Stomach (tissue), 9 donors: ENCODE data around the gene MANEAL. TPM values are rescaled to one million over a fixed set of nuclear protein-coding genes. Genes with fewer than 3 reads are reported as not detected.
A peak's percentile ranks its signal among the peaks of the same experiment; 100 is the strongest.

Experiments
- DNase-seq, 2 donors: peaks; one replicate each; pipeline versions ENCODE4 v3.0.0 to v3.0.0-alpha.2; 2013 to 2019
- H3K27ac ChIP-seq, 5 donors: fragments of 200-600 bp in 4 of 5; sonication (generic) in 4 of 5; one replicate each; pipeline ENCODE4 v1.5.1; 2013 to 2019; ENCODE audit warnings: mild to moderate bottlenecking in 1 of 5, moderate library complexity in 1 of 5
- H3K27me3 ChIP-seq, 3 donors: fragments of 200-600 bp; sonication (generic); one replicate each; pipeline ENCODE4 v1.5.1; 2017 to 2019; ENCODE audit warnings: mixed run types in 1 of 3
- H3K36me3 ChIP-seq, 4 donors: fragments of 200-600 bp; sonication (generic); 1 replicate in 3 of 4; 2 replicates in 1 of 4; pipeline ENCODE4 v1.5.1; 2016 to 2019
- H3K4me1 ChIP-seq, 4 donors: fragments of 200-600 bp; sonication (generic); one replicate each; pipeline ENCODE4 v1.5.1; 2016 to 2019
- H3K4me3 ChIP-seq, 4 donors: fragments of 200-600 bp; sonication (generic) in 3 of 4; one replicate each; pipeline ENCODE4 v1.5.1; 2016 to 2019; ENCODE audit warnings: mild to moderate bottlenecking in 1 of 4
- H3K9me3 ChIP-seq, 4 donors: fragments of 200-600 bp; sonication (generic); one replicate each; pipeline ENCODE4 v1.5.1; 2016 to 2019
- CTCF ChIP-seq, 7 experiments: fragments of 450-650 bp in 4 of 7; fragments of 200-600 bp in 3 of 7; sonication (generic) in 3 of 7; IDR thresholded peaks; one replicate each; pipeline ENCODE4 v1.5.1; 2016 to 2019; ENCODE audit warnings: antibody characterized with exemption in 7 of 7, control low read depth in 2 of 7, mild to moderate bottlenecking in 1 of 7
- EP300 ChIP-seq: sonication (generic); formaldehyde crosslinking; IDR thresholded peaks from one replicate; pipeline ENCODE4 v1.6.1; 2017; ENCODE audit warnings: antibody characterized with exemption
- POLR2A ChIP-seq, 4 donors: fragments of 450-650 bp; IDR thresholded peaks; one replicate each; pipeline ENCODE4 v1.6.1; 2016; ENCODE audit warnings: antibody characterized with exemption in 4 of 4, control low read depth in 2 of 4, mild to moderate bottlenecking in 1 of 4, moderate library complexity in 1 of 4
- POLR2AphosphoS5 ChIP-seq, 3 donors: sonication (generic); formaldehyde crosslinking; IDR thresholded peaks; one replicate each; pipeline ENCODE4 v1.6.1; 2016; ENCODE audit warnings: antibody characterized with exemption in 3 of 3
- WGBS, 5 donors: extraction: QIAGEN DNeasy Blood & Tissue Kit in 3 of 5; methylation state at CpG; one replicate each; pipeline versions ENCODE4 v1.1.5 to v1.1.7; 2013 to 2018; 5-methylcytosine and 5-hydroxymethylcytosine counted together
- intact Hi-C: fragments of 100-400 bp; cut with DNase I; formaldehyde crosslinking; loops from one replicate; pipeline ENCODE4 v1.15.1; 2023; ENCODE audit warnings: low total_unique reads
- polyA plus RNA-seq, 3 donors: library from polyadenylated mRNA; stranded (reverse); fragments of 200-250 nt; gene quantifications; one replicate each; pipeline ENCODE4 v1.2.3, GENCODE V29; 2013
- total RNA-seq, 5 donors: library from RNA; depleted of rRNA; stranded (reverse); fragments of >200 nt; gene quantifications; one replicate each; pipeline versions ENCODE4 v1.1.0 to v1.2.3, GENCODE V29; 2014 to 2016
- donor health status: healthy with polysubstance abuse.
- donor health status: Bipolar disorder and iron deficiency.
- donor health status: healthy.

MANEAL gene
- total and polyA plus RNA-seq, 8 donors, result 1.4 to 5.8 (median 2.2) TPM; not detected in 1

DNA sequence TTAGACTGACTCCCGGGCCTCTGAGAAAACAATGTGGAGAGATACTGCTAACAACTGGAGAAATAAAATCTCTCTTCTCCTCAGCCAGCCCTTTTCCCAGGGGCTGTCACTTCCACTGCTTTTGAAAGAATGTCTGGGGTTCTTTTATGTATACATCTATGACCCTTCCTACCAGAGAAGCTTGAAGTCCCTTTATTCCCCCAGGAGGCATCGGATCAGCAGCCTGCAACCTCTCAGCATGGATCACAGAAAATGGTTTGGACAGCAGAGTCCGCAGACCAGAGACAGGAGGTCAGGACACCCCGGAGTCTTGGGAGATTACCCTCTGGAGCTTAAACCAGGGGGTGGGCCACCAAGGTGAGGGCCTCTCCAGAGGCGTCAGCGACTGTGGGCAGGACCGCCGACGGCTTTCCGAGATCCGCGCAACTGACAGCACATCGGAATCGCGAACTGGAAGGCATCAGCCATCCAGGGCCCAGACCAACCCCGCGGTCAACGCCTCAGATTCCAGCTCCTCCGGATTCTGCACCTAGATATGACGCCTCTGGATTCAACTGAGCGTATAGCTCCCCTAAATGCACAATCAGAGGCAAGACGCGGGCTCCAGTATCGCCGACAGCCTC lies 29.7 kb upstream of the MANEAL start:
- TF ChIP-seq POLR2AphosphoS5 (IDR thresholded peaks at IDR 0.05) (no peak), EP300 (no peak), CTCF (IDR thresholded peaks at IDR 0.05) (no peak), POLR2A (IDR thresholded peaks at IDR 0.05) (no peak)
- Histone ChIP-seq H3K9me3 (peaks cover 0 to 8% (median 0%) of the 10 kb centered on the region in 4 donors), H3K4me3 (no peak overlapping the region), H3K27ac (no peak overlapping the region), H3K36me3 (no peaks in the 10 kb centered on the region), H3K27me3 (peaks cover 28 to 100% (median 63%) of the 10 kb centered on the region in 3 donors), H3K4me1 (peaks cover 0 to 11% (median 8%) of the 10 kb centered on the region in 4 donors)
- intact Hi-C loops, result no loop called here
- no peak for DNase-seq
- 20 to 33% (median 30%) methylated on average over 14 to 25 of the region's 25 CpGs for WGBS, 5 donors

- no peaks in the 10 kb centered on the region for H3K36me3 ChIP-seq
- TF ChIP-seq EP300, result no peak
- TF ChIP-seq POLR2AphosphoS5 (IDR thresholded peaks at IDR 0.05), result no peak
- no peak for TF ChIP-seq CTCF (IDR thresholded peaks at IDR 0.05)
- TF ChIP-seq POLR2A (IDR thresholded peaks at IDR 0.05), result no peak
- intact Hi-C loops, result no loop called here
- WGBS, 5 donors, result 8 to 12% (median 10%) methylated on average over 26 to 29 of the region's 29 CpGs
- DNase-seq, result peak in 1 of 2 donors; percentile 84
- peaks cover 0 to 11% (median 8%) of the 10 kb centered on the region in 4 donors for H3K4me1 ChIP-seq
- H3K27ac ChIP-seq, result no peak overlapping the region
- H3K9me3 ChIP-seq, result peaks cover 0 to 8% (median 0%) of the 10 kb centered on the region in 4 donors
- H3K27me3 ChIP-seq, result peaks cover 28 to 100% (median 62%) of the 10 kb centered on the region in 3 donors
- no peak overlapping the region for H3K4me3 ChIP-seq
Measured at GRCh38 chr1:37764414-37764825, 29.2 kb upstream of the MANEAL start.

GRCh38 chr1:37764888-37765441 lies 28.7 kb upstream of the MANEAL start, which contains the start of gene EPHA10:
Gene EPHA10 (minus strand): TSS chr1:37765120. CDS start chr1:37765066, 54 bp downstream.
- WGBS, 5 donors, result 5 to 8% (median 7%) methylated on average over 19 to 33 of the region's 33 CpGs
- intact Hi-C loops, result no loop called here
- peak in 1 of 2 donors; percentile 59 for DNase-seq
- H3K36me3 ChIP-seq, result no peaks in the 10 kb centered on the region
- H3K9me3 ChIP-seq, result peaks cover 0 to 8% (median 0%) of the 10 kb centered on the region in 4 donors
- peaks cover 0 to 11% (median 8%) of the 10 kb centered on the region in 4 donors for H3K4me1 ChIP-seq
- TF ChIP-seq EP300, result no peak
- TF ChIP-seq CTCF (IDR thresholded peaks at IDR 0.05), result no peak
- no peak for TF ChIP-seq POLR2AphosphoS5 (IDR thresholded peaks at IDR 0.05)
- no peak for TF ChIP-seq POLR2A (IDR thresholded peaks at IDR 0.05)
- peak within 1 kb of the TSS in 1 of 4 donors; percentile 13 for H3K4me3 ChIP-seq
- peaks cover 28 to 100% (median 62%) of the 10 kb centered on the region in 3 donors for H3K27me3 ChIP-seq
- H3K27ac ChIP-seq, result no peak within 1 kb of the TSS

- TF ChIP-seq POLR2AphosphoS5 (IDR thresholded peaks at IDR 0.05) (no peak), EP300 (no peak), CTCF (IDR thresholded peaks at IDR 0.05) (no peak), POLR2A (IDR thresholded peaks at IDR 0.05) (no peak)
- WGBS, 5 donors, result 7 to 11% (median 8%) methylated on average over 15 to 27 of the region's 27 CpGs
- H3K4me3 ChIP-seq, result peak overlapping the region in 1 of 4 donors; percentile 13
- H3K9me3 ChIP-seq, result peaks cover 0 to 8% (median 0%) of the 10 kb centered on the region in 4 donors
- peaks cover 0 to 11% (median 8%) of the 10 kb centered on the region in 4 donors for H3K4me1 ChIP-seq
- intact Hi-C loops, result no loop called here
- DNase-seq, result no peak
- no peak overlapping the region for H3K27ac ChIP-seq
- peaks cover 28 to 100% (median 56%) of the 10 kb centered on the region in 3 donors for H3K27me3 ChIP-seq
- no peaks in the 10 kb centered on the region for H3K36me3 ChIP-seq
Measured at GRCh38 chr1:37765916-37766664, 27.6 kb upstream of the MANEAL start.
